A673 (cell line): ENCODE results near the gene DTNA. TPM values are rescaled to one million over a fixed set of nuclear protein-coding genes. Genes with fewer than 3 reads are reported as not detected.

Experiments
- BruUV-seq: library from RNA; stranded (reverse); fragments of 400-500 nt; replicated peaks from 2 replicates; lab custom pipeline; 2021; lab: Mats Ljungman, UMichigan
- CTCF ChIA-PET: fragments of 300-600 bp; sonication (Branson Sonifier 250); formaldehyde crosslinking; loops from one replicate; lab custom pipeline; 2022; ENCODE audit warnings: antibody characterized with exemption; lab: Charles Lee
- POLR2A ChIA-PET: fragments of 300-600 bp; sonication (Branson Sonifier 250); formaldehyde crosslinking; loops from one replicate; lab custom pipeline; 2022; ENCODE audit warnings: antibody characterized with exemption; ENCODE audit not compliant: low non-redundant PET; lab: Charles Lee
- DNase-seq: peaks from one replicate; pipeline ENCODE4 v3.0.0-alpha.2; 2015; ENCODE audit warnings: low spot score
- H3K27ac ChIP-seq: fragments of 200-600 bp; sonication (generic); 2 replicates; pipeline ENCODE4 v1.5.1; 2016; ENCODE audit warnings: mixed run types, low read depth, mild to moderate bottlenecking, mixed read lengths, antibody characterized with exemption, low read length; ENCODE audit not compliant: poor library complexity, severe bottlenecking
- H3K27me3 ChIP-seq: fragments of 200-600 bp; sonication (generic); replicated peaks from 2 replicates; pipeline ENCODE4 v1.6.1; 2017; ENCODE audit warnings: mixed run types, low read depth, mild to moderate bottlenecking, mixed read lengths, antibody characterized with exemption, low read length; ENCODE audit not compliant: insufficient read depth, poor library complexity
- H3K36me3 ChIP-seq: fragments of 200-600 bp; sonication (generic); 2 replicates; pipeline ENCODE4 v1.6.1; 2016; ENCODE audit warnings: mixed run types, mild to moderate bottlenecking, mixed read lengths, antibody characterized with exemption, low read length; ENCODE audit not compliant: insufficient read depth, poor library complexity, severe bottlenecking
- H3K4me1 ChIP-seq: fragments of 200-600 bp; sonication (generic); 2 replicates; pipeline ENCODE4 v1.6.1; 2017; ENCODE audit warnings: mixed run types, mild to moderate bottlenecking, mixed read lengths, antibody characterized with exemption, low read length; ENCODE audit not compliant: insufficient read depth, poor library complexity, severe bottlenecking
- H3K4me3 ChIP-seq: fragments of 200-600 bp; sonication (generic); 2 replicates; pipeline ENCODE4 v1.5.1; 2016; ENCODE audit warnings: low read depth, mixed run types, mild to moderate bottlenecking, mixed read lengths, low read length; ENCODE audit not compliant: poor library complexity, severe bottlenecking
- H3K9me3 ChIP-seq: fragments of 200-600 bp; sonication (generic); 2 replicates; pipeline ENCODE4 v1.6.1; 2016; ENCODE audit warnings: mixed run types, low read depth, mild to moderate bottlenecking, mixed read lengths, antibody characterized with exemption, low read length; ENCODE audit not compliant: poor library complexity, severe bottlenecking
- CTCF ChIP-seq: fragments of 300-800, 200-600 bp; sonication (generic); conservative IDR thresholded peaks from 2 replicates; pipeline ENCODE4 v1.5.1; 2017; ENCODE audit warnings: low read depth, mild to moderate bottlenecking, antibody characterized with exemption, low read length, moderate library complexity, mixed read lengths
- EZH2 ChIP-seq: fragments of 200-600 bp; sonication (generic); IDR thresholded peaks from 2 replicates; pipeline ENCODE4 v1.6.1; 2017; ENCODE audit warnings: borderline replicate concordance, low read depth, mild to moderate bottlenecking, mixed read lengths, antibody characterized with exemption, low read length; ENCODE audit not compliant: poor library complexity, severe bottlenecking
- intact Hi-C: fragments of 100-400 bp; cut with micrococcal nuclease; formaldehyde crosslinking; loops from one replicate; pipeline ENCODE4 v1.10.0; 2022; ENCODE audit not compliant: unreplicated experiment
- total RNA-seq: library from RNA; stranded (reverse); gene quantifications from 2 replicates; pipeline ENCODE4 v1.2.3, GENCODE V29; 2021

The DTNA gene
- total RNA-seq, 1 experiment from 2014 or later = 18.6 TPM

- intact Hi-C loops = no loop called here
- TF ChIP-seq EZH2 = no peak
- TF ChIP-seq CTCF = no peak
- Histone ChIP-seq H3K36me3 (no peaks in the 10 kb centered on the region), H3K27me3 (no peaks in the 10 kb centered on the region), H3K4me3 (no peak overlapping the region), H3K4me1 (no peaks in the 10 kb centered on the region), H3K27ac (no peak overlapping the region), H3K9me3 (no peaks in the 10 kb centered on the region)
- ChIA-PET POLR2A (no interaction called here), CTCF (no interaction called here)
- DNase-seq = no peak
- BruUV-seq = no TSS peak
Observed at GRCh38 chr18:34911081-34911480, 201.0 kb downstream of the DTNA start.

- Histone ChIP-seq H3K9me3 (no peaks in the 10 kb centered on the region), H3K4me3 (no peak overlapping the region), H3K4me1 (no peaks in the 10 kb centered on the region), H3K36me3 (no peaks in the 10 kb centered on the region), H3K27me3 (no peaks in the 10 kb centered on the region), H3K27ac (no peak overlapping the region)
- ChIA-PET POLR2A (no interaction called here), CTCF (no interaction called here)
- DNase-seq = peak; percentile 42
- intact Hi-C loops = no loop called here
- no TSS peak for BruUV-seq
- TF ChIP-seq CTCF = no peak
- no peak for TF ChIP-seq EZH2
Observed at GRCh38 chr18:34911661-34912384, 201.7 kb downstream of the DTNA start.

GRCh38 chr18:34913837-34914661, 204.0 kb downstream of the DTNA start:
- ChIA-PET CTCF (no interaction called here), POLR2A (no interaction called here)
- Histone ChIP-seq H3K4me3 (no peak overlapping the region), H3K27me3 (no peaks in the 10 kb centered on the region), H3K4me1 (no peaks in the 10 kb centered on the region), H3K36me3 (no peaks in the 10 kb centered on the region), H3K27ac (no peak overlapping the region), H3K9me3 (no peaks in the 10 kb centered on the region)
- DNase-seq = no peak
- no TSS peak for BruUV-seq
- intact Hi-C loops = no loop called here
- no peak for TF ChIP-seq CTCF
- TF ChIP-seq EZH2 = no peak
